Measurements from ENCODE around the gene FAM149B1.

GRCh38 chr10:73190188-73190587 is 22.3 kb downstream of the FAM149B1 start:
- TF ChIP-seq EP300 (IDR thresholded peaks at IDR 0.05; ENCODE audit: low read depth in 2 of 2, low read length in 2 of 2), result no peak
- no peak for TF ChIP-seq EP300 (CRISPR knock-in tag; IDR thresholded peaks at IDR 0.05; ENCODE audit: borderline replicate concordance)
- TF ChIP-seq RAD21 (CRISPR knock-in tag; IDR thresholded peaks at IDR 0.05), result no peak
- TF ChIP-seq NFIB (CRISPR knock-in tag; IDR thresholded peaks at IDR 0.05; ENCODE audit: borderline replicate concordance), result no peak
- TF ChIP-seq ZZZ3 (CRISPR knock-in tag; IDR thresholded peaks at IDR 0.05; ENCODE audit: borderline replicate concordance), result no peak
- no peak for TF ChIP-seq POLR2A (IDR thresholded peaks at IDR 0.05; ENCODE audit: insufficient read depth in 1 of 2, low read depth in 2 of 2, low read length in 2 of 2)
- TF ChIP-seq ZNF44 (CRISPR knock-in tag; IDR thresholded peaks at IDR 0.05), result no peak
- TF ChIP-seq SIN3B (IDR thresholded peaks at IDR 0.05; ENCODE audit: low read length), result no peak
- TF ChIP-seq PREB (CRISPR knock-in tag; IDR thresholded peaks at IDR 0.05), result no peak
- no peak for TF ChIP-seq CTCF (CRISPR knock-in tag; IDR thresholded peaks at IDR 0.05)
- TF ChIP-seq GATAD1 (CRISPR knock-in tag; IDR thresholded peaks at IDR 0.05), result no peak

All from HepG2 (cell line).